ENCODE results near the gene ZNF764.
"Not testable (repeated sequence)": the region's sequence is repeated elsewhere in the genome, so short reads cannot be mapped to it uniquely, and the experiment has no call there.

Gene ZNF764

DNA sequence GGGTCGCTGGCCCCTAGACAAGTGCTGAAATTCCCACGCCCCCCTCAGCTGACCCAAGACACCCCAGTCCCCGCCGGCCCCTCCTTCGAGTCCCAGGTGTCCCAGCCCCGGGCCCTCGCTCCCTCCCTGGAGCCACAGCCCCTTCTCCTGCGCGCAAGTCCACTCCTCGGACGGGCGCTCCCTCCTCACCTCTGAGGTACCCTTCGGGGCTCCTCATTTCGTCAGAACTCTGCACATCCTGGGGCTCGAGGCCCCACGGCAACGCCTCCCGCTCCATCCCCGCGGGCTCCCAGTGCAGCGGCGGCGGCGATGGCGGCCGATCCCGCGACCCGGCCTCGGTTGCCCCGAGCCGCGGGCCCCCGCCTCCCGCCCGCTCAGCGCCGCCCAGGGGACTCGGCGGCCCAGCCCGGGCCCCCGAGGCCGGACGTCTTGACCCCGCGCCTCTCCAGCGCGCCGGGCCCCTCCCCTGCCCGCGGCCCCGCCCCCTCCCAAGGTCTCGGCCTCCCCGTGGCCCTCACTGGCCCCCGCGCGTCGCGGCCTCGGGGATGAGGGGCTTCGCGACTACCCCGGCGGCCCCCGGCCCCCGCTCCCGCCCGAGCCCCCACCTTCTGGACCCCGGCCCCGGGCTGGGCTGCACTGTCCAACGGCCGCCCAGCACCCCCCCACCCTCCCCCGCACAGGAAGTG is 31.9 kb downstream of the ZNF764 start, which contains the start of gene ZNF768:
Gene ZNF768, minus strand, starts transcription at position 430 of the 686 bp plus-strand sequence. Its CDS starts 153 bp downstream, at position 277.
- peak; percentile 44 for DNase-seq

GRCh38 chr16:30525844-30526136 is 32.4 kb downstream of the ZNF764 start:
- DNase-seq = no peak

GRCh38 chr16:30524575-30525568 is 33.3 kb downstream of the ZNF764 start:
- no peak for DNase-seq

GRCh38 chr16:30523768-30524574 is 34.2 kb downstream of the ZNF764 start:
- no peak for DNase-seq

- DNase-seq = not testable (repeated sequence)
Measured at GRCh38 chr16:30522702-30523463, 35.3 kb downstream of the ZNF764 start.

DNA sequence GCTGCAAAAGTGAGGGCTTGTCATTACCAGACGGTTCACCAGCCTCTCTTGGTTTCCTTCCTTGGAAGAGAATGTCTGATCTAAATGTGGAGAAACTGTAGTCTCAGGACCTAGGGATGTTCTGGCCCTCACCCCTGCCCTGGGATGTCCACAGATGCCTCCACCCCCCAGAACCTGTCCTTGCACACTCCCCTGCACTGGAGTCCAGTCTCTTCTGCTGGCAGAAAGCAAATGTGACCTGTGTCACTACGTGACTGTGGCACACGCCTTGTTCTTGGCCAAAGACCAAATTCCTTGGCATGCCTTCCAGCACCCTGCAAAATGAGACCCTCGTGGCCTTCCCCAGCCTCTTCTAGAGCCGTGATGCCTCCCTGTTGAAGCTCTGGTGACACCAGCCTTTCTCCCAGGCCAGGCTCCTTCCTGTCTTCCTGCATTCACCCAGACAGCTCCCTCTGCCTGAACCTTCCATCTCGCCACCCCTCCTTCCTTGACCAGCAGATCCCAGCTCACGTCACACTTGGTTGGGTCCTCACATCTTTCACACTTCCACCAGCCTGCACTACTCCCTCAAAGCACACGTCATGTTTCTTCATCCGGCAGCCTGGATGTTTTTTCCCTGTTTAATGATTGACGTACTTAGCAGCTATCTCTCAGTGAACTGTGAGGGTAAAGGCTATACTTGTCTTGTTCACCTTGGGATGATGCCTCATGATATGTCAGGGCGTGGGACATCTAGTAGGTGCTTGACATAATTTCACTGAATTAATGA is 36.1 kb downstream of the ZNF764 start:
- DNase-seq = no peak

DNA sequence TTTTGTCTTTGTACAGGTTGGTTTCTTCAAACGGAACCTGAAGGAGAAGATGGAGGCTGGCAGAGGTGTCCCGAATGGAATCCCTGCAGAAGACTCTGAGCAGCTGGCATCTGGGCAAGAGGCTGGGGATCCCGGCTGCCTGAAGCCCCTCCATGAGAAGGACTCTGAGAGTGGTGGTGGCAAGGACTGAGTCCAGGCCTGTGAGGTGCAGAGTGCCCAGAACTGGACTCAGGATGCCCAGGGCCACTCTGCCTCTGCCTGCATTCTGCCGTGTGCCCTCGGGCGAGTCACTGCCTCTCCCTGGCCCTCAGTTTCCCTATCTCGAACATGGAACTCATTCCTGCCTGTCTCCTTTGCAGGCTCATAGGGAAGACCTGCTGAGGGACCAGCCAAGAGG is 36.7 kb downstream of the ZNF764 start:
- DNase-seq = no peak

GRCh38 chr16:30519120-30520049 is 38.8 kb downstream of the ZNF764 start:
- no peak for DNase-seq

DNA sequence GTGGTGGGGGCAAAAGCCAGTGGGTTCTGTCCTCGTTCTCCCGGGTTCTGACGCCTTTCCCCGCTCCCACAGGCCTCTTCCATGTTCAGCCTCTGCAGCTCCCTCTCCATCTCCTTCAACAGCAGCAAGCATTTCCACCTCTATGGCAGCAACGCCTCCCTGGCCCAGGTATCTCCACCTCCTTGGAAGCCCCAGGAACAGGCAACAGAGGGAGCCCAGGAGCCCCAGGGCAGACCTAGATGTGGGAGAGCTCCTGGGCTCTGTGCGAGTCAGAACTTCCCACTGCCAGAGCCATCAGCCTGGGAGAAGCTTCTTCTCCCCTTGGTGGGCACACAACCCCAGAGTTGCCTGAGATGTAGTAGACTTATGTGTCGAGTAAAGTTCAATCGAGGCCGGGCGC is 39.6 kb downstream of the ZNF764 start:
- DNase-seq = no peak

GRCh38 chr16:30515275-30515674 is 42.9 kb downstream of the ZNF764 start:
- no peak for DNase-seq

- DNase-seq = no peak
Measured at GRCh38 chr16:30511509-30511908, 46.7 kb downstream of the ZNF764 start.

DNA sequence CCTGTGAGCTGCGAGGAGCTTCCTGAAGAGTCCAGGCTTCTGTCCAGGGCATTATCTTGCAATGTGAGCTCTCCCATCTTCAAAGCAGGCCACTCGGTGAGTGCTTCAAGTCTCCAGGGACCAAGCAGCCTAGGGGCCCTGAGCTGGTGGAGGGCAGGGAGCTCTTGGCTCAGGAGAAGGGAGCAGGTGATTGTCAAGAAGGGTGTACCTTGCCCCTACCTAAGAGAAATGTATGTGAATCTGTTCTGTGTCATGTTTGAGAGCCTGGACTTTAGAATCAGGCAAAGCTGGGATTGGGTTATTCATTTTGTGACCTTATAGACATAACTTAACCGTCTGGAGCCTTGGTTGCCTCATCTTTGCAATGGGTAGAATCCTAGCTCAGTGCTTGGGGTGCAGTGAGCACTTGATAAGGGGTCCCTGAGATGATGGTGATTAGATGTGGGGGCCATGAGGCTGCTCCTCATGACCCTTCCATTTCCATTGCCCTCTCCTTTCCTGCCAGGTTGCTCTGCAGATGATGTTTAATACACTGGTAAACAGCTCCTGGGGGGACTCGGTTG is 47.7 kb downstream of the ZNF764 start:
- DNase-seq = no peak

- no peak for DNase-seq
Measured at GRCh38 chr16:30509081-30509765, 49.0 kb downstream of the ZNF764 start.
